Measurements from ENCODE around the gene ESPN. TPM values are rescaled to one million over a fixed set of nuclear protein-coding genes. Genes with fewer than 3 reads are reported as not detected.

Gene ESPN
- total and polyA plus RNA-seq, 2 of the 8 experiments (the other 6 are each of a cell fraction or from before 2014, with no cell fraction given), result 5.2 to 16.3 TPM

GRCh38 chr1:6466751-6467150 lies 42.2 kb downstream of the ESPN start (continued):
- TF ChIP-seq EZH2 (IDR thresholded peaks at IDR 0.05; ENCODE audit: low read depth, low read length, severe bottlenecking) (no peak), SIN3A (conservative IDR thresholded peaks at IDR 0.05 in 1 of 2, IDR thresholded peaks at IDR 0.05 in 1 of 2; ENCODE audit: low read depth in 1 of 2, low read length in 2 of 2) (no peak), TCF12 (IDR thresholded peaks at IDR 0.05; ENCODE audit: low read depth, low read length) (no peak), CEBPB (IDR thresholded peaks at IDR 0.05; ENCODE audit: low read depth, low read length) (no peak), CHD1 (IDR thresholded peaks at IDR 0.05; ENCODE audit: low read depth, low read length) (no peak), BACH1 (IDR thresholded peaks at IDR 0.05; ENCODE audit: low read length) (no peak), USF2 (IDR thresholded peaks at IDR 0.05; ENCODE audit: low read length) (no peak)

Data from H1 (cell line).